GM10248 (cell line): ENCODE results near the gene PAFAH1B1.

ENCODE experiments used
- CTCF ChIA-PET: fragments of 300-600 bp; sonication (Branson Sonifier 250); formaldehyde crosslinking; extraction: SDS; loops from one replicate; lab custom pipeline; 2021; ENCODE audit warnings: antibody characterized with exemption; lab: Yijun Ruan, JAX
- POLR2A ChIA-PET: fragments of 350-650 bp; sonication (Branson Sonifier 250); formaldehyde crosslinking; extraction: SDS; loops from one replicate; lab custom pipeline; 2020; ENCODE audit warnings: antibody characterized with exemption; lab: Yijun Ruan, JAX
- DNase-seq: peaks from one replicate; pipeline ENCODE4 v3.0.0; 2012; ENCODE audit errors: extremely low spot score
- CTCF ChIP-seq: IDR thresholded peaks from 2 replicates; pipeline ENCODE4 v1.5.1; 2012; ENCODE audit warnings: mild to moderate bottlenecking, low read depth; ENCODE audit errors: extremely low read depth, missing control alignments, control extremely low read depth

PAFAH1B1 gene

GRCh38 chr17:2701161-2701995, 107.9 kb downstream of the PAFAH1B1 start:
- CTCF ChIA-PET = interaction anchor here (1.1 kb wide), 1 partner anchor 18 kb away, joined by 4 read pairs; no protein-coding TSS in a partner anchor
- no peak for TF ChIP-seq CTCF
- no peak for DNase-seq
- POLR2A ChIA-PET = no interaction called here

GRCh38 chr17:2701996-2702741, 108.7 kb downstream of the PAFAH1B1 start:
- POLR2A ChIA-PET = no interaction called here
- CTCF ChIA-PET = no interaction called here
- no peak for TF ChIP-seq CTCF
- no peak for DNase-seq

- ChIA-PET CTCF (interaction anchor here (1.4 kb wide), 1 partner anchor 11 kb away, joined by 3 read pairs; no protein-coding TSS in a partner anchor), POLR2A (no interaction called here)
- no peak for DNase-seq
- TF ChIP-seq CTCF = no peak
Observed at GRCh38 chr17:2703181-2703580, 109.7 kb downstream of the PAFAH1B1 start.

- POLR2A ChIA-PET = no interaction called here
- TF ChIP-seq CTCF = no peak
- no peak for DNase-seq
- CTCF ChIA-PET = interaction anchor here (1.4 kb wide), 1 partner anchor 11 kb away, joined by 3 read pairs; no protein-coding TSS in a partner anchor
Observed at GRCh38 chr17:2703606-2704005, 110.2 kb downstream of the PAFAH1B1 start.

- ChIA-PET CTCF (interaction anchor here (1.0 to 1.4 kb wide), 2 partner anchors 12 to 322 kb away, joined by 3 to 4 read pairs; no protein-coding TSS in a partner anchor), POLR2A (no interaction called here)
- no peak for DNase-seq
- no peak for TF ChIP-seq CTCF
Observed at GRCh38 chr17:2704031-2704889, 110.8 kb downstream of the PAFAH1B1 start.

- DNase-seq = no peak
- no peak for TF ChIP-seq CTCF
- CTCF ChIA-PET = interaction anchor here (1.0 kb wide), 1 partner anchor 323 kb away, joined by 4 read pairs; no protein-coding TSS in a partner anchor
- POLR2A ChIA-PET = no interaction called here
Observed at GRCh38 chr17:2704890-2705248, 111.4 kb downstream of the PAFAH1B1 start.
